Activated T-cell treated with anti-CD3 and anti-CD28 coated beads, Interleukin-2, amount 50 U/mL, for 4 hours (primary cell): ENCODE results near the gene USP15. TPM values are rescaled to one million over a fixed set of nuclear protein-coding genes. Genes with fewer than 3 reads are reported as not detected.
"Not testable (repeated sequence)": the region's sequence is repeated elsewhere in the genome, so short reads cannot be mapped to it uniquely, and the experiment has no call there.

ENCODE experiments used
- ATAC-seq, 2 donors: fragments of 200-7000 bp; cut with Tn5 transposase; one replicate each; pipeline ENCODE4 v1.10.0; 2021
- DNase-seq: peaks from one replicate; pipeline ENCODE4 v3.0.0-alpha.2; 2020
- H3K27me3 Mint-ChIP-seq: one replicate; pipeline ENCODE4 v1.8.0; 2021; ENCODE audit warnings: low read depth, mixed read lengths
- H3K36me3 Mint-ChIP-seq: one replicate; pipeline ENCODE4 v1.8.0; 2022; ENCODE audit warnings: mixed read lengths; ENCODE audit not compliant: insufficient read depth
- H3K4me1 Mint-ChIP-seq: one replicate; pipeline ENCODE4 v1.8.0; 2021; ENCODE audit warnings: low read depth, mixed read lengths
- H3K4me3 Mint-ChIP-seq: one replicate; pipeline ENCODE4 v1.8.0; 2021; ENCODE audit warnings: mild to moderate bottlenecking, moderate library complexity, mixed read lengths
- H3K9me3 Mint-ChIP-seq: one replicate; pipeline ENCODE4 v1.8.0; 2021; ENCODE audit warnings: mixed read lengths
- total RNA-seq, 3 donors: library from RNA; stranded (reverse); gene quantifications; one replicate each; pipeline ENCODE4 v1.2.1, GENCODE V29; 2021

The USP15 gene
- total RNA-seq, 3 donors from 2014 or later: 82.0 to 98.2 (median 94.3) TPM

- not testable (repeated sequence) for DNase-seq, ATAC-seq, H3K4me3 Mint-ChIP-seq, H3K27me3 Mint-ChIP-seq
- Mint-ChIP-seq H3K4me1 (peaks cover 49% of the 10 kb centered on the region), H3K36me3 (peaks cover 74% of the 10 kb centered on the region), H3K9me3 (peaks cover 21% of the 10 kb centered on the region)
These were observed 82.6 kb downstream of the USP15 start for GRCh38 chr12:62342614-62343303.

- ATAC-seq, DNase-seq, H3K4me3 Mint-ChIP-seq, H3K27me3 Mint-ChIP-seq: not testable (repeated sequence)
- peaks cover 68% of the 10 kb centered on the region for H3K36me3 Mint-ChIP-seq
- H3K9me3 Mint-ChIP-seq: peaks cover 14% of the 10 kb centered on the region
- peaks cover 45% of the 10 kb centered on the region for H3K4me1 Mint-ChIP-seq
These were observed 83.3 kb downstream of the USP15 start for GRCh38 chr12:62343304-62344120.

GRCh38 chr12:62344731-62345556, 84.7 kb downstream of the USP15 start:
- H3K4me1 Mint-ChIP-seq: peaks cover 34% of the 10 kb centered on the region
- not testable (repeated sequence) for H3K4me3 Mint-ChIP-seq, ATAC-seq, DNase-seq, H3K27me3 Mint-ChIP-seq
- peaks cover 13% of the 10 kb centered on the region for H3K9me3 Mint-ChIP-seq
- H3K36me3 Mint-ChIP-seq: peaks cover 62% of the 10 kb centered on the region

GRCh38 chr12:62345667-62346066, 85.5 kb downstream of the USP15 start:
- DNase-seq: no peak
- Mint-ChIP-seq H3K4me3 (no peak overlapping the region), H3K36me3 (peaks cover 56% of the 10 kb centered on the region), H3K27me3 (no peaks in the 10 kb centered on the region), H3K4me1 (peaks cover 29% of the 10 kb centered on the region), H3K9me3 (peaks cover 13% of the 10 kb centered on the region)
- ATAC-seq: no peak

GRCh38 chr12:62346817-62347216, 86.6 kb downstream of the USP15 start:
- H3K4me1 Mint-ChIP-seq: peaks cover 25% of the 10 kb centered on the region

GRCh38 chr12:62347922-62348650, 87.9 kb downstream of the USP15 start:
- H3K4me3 Mint-ChIP-seq: no peak overlapping the region
- ATAC-seq (no peak), DNase-seq (no peak)
- peaks cover 23% of the 10 kb centered on the region for H3K4me1 Mint-ChIP-seq
- H3K27me3 Mint-ChIP-seq: no peaks in the 10 kb centered on the region
- H3K36me3 Mint-ChIP-seq: peaks cover 38% of the 10 kb centered on the region
- H3K9me3 Mint-ChIP-seq: peaks cover 13% of the 10 kb centered on the region

More at GRCh38 chr12:62346817-62347216, 86.6 kb downstream of the USP15 start:
- Mint-ChIP-seq H3K9me3 (peaks cover 13% of the 10 kb centered on the region), H3K36me3 (peaks cover 50% of the 10 kb centered on the region), H3K4me3 (no peak overlapping the region), H3K27me3 (no peaks in the 10 kb centered on the region)
- ATAC-seq: no peak
- DNase-seq: no peak

- DNase-seq (no peak), ATAC-seq (no peak)
- H3K9me3 Mint-ChIP-seq: peaks cover under 1% of the 10 kb centered on the region
- H3K4me3 Mint-ChIP-seq: no peak overlapping the region
- peaks cover 24% of the 10 kb centered on the region for H3K4me1 Mint-ChIP-seq
- H3K27me3 Mint-ChIP-seq: no peaks in the 10 kb centered on the region
- H3K36me3 Mint-ChIP-seq: peaks cover 21% of the 10 kb centered on the region
These were observed 90.3 kb downstream of the USP15 start for GRCh38 chr12:62350554-62350953.

- Mint-ChIP-seq H3K27me3 (no peaks in the 10 kb centered on the region), H3K4me3 (no peak overlapping the region), H3K4me1 (peaks cover 21% of the 10 kb centered on the region), H3K36me3 (peaks cover 21% of the 10 kb centered on the region), H3K9me3 (no peaks in the 10 kb centered on the region)
- DNase-seq (no peak), ATAC-seq (no peak)
These were observed 91.1 kb downstream of the USP15 start for GRCh38 chr12:62351326-62351725.

GRCh38 chr12:62361048-62361447, 100.8 kb downstream of the USP15 start:
- Mint-ChIP-seq H3K4me3 (no peak overlapping the region), H3K4me1 (peaks cover 20% of the 10 kb centered on the region), H3K36me3 (peaks cover 51% of the 10 kb centered on the region), H3K9me3 (peaks cover 8% of the 10 kb centered on the region), H3K27me3 (no peaks in the 10 kb centered on the region)
- ATAC-seq (no peak), DNase-seq (no peak)

GRCh38 chr12:62363506-62363905, 103.3 kb downstream of the USP15 start:
- Mint-ChIP-seq H3K27me3 (no peaks in the 10 kb centered on the region), H3K4me1 (peaks cover 41% of the 10 kb centered on the region), H3K4me3 (no peak overlapping the region), H3K9me3 (peaks cover 8% of the 10 kb centered on the region), H3K36me3 (peaks cover 64% of the 10 kb centered on the region)
- no peak for DNase-seq
- ATAC-seq: no peak

GRCh38 chr12:62364697-62365096, 104.5 kb downstream of the USP15 start:
- not testable (repeated sequence) for H3K4me3 Mint-ChIP-seq, H3K27me3 Mint-ChIP-seq, H3K9me3 Mint-ChIP-seq, ATAC-seq, DNase-seq
- peaks cover 64% of the 10 kb centered on the region for H3K36me3 Mint-ChIP-seq
- H3K4me1 Mint-ChIP-seq: peaks cover 46% of the 10 kb centered on the region

GRCh38 chr12:62365846-62366245, 105.6 kb downstream of the USP15 start:
- ATAC-seq, H3K9me3 Mint-ChIP-seq, H3K4me3 Mint-ChIP-seq, DNase-seq, H3K27me3 Mint-ChIP-seq: not testable (repeated sequence)
- peaks cover 71% of the 10 kb centered on the region for H3K36me3 Mint-ChIP-seq
- peaks cover 52% of the 10 kb centered on the region for H3K4me1 Mint-ChIP-seq

GRCh38 chr12:62368430-62369223, 108.4 kb downstream of the USP15 start:
- Mint-ChIP-seq H3K36me3 (peaks cover 61% of the 10 kb centered on the region), H3K4me1 (peaks cover 59% of the 10 kb centered on the region)

More at GRCh38 chr12:62368430-62369223, 108.4 kb downstream of the USP15 start:
- not testable (repeated sequence) for H3K4me3 Mint-ChIP-seq, H3K9me3 Mint-ChIP-seq, ATAC-seq, H3K27me3 Mint-ChIP-seq, DNase-seq
